GM18868 (cell line): ENCODE data around the gene SEC11C.

Source experiments
- ATAC-seq: cut with Tn5 transposase; IDR thresholded peaks from one replicate; pipeline ENCODE4 v1.9.1; 2021; ENCODE audit warnings: mild to moderate bottlenecking, moderate library complexity; ENCODE audit not compliant: unreplicated experiment

Gene SEC11C

GRCh38 chr18:59143441-59143840 is 3.8 kb downstream of the SEC11C start:
- peak; percentile 25 for ATAC-seq

DNA sequence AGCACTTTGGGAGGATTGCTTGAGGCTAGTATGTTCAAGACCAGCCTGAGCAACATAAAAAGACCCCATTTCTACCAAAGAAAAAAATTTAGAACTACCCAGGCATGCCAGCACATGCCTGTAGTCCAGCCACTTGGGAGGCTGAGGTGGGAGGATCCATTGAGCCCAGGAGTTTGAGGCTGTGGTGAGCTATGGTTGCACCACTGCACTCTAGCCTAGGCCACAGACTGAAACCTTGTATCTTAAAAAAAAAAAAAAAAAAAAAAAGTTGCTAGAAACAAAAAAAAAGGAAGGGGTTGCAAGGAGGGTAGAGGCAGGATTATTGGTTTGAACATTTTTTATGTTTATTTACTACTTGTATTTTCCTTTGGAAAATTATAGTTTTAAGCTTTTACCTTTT is 4.8 kb downstream of the SEC11C start:
- no peak for ATAC-seq

- no peak for ATAC-seq
These were observed 5.4 kb downstream of the SEC11C start for GRCh38 chr18:59145055-59145454.

- ATAC-seq, result no peak
These were observed 8.5 kb downstream of the SEC11C start for GRCh38 chr18:59148192-59148591.

GRCh38 chr18:59149007-59149406 is 9.3 kb downstream of the SEC11C start:
- no peak for ATAC-seq

DNA sequence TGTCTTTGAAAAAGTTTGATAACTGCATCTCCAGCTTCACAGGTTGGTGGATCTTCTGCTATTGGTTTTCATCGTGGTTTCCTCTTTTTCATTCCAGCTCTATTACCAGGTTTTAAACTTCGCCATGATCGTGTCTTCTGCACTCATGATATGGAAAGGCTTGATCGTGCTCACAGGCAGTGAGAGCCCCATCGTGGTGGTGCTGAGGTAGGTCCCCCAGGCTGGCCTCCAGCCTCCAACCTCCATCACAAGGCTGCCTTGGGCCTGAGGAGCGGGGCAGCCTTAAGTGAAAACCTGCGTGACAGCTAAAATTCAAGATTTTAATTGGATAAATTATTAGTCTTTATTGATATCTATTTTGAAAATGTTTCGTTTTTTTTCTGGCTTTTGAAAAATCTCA is 9.7 kb downstream of the SEC11C start:
- no peak for ATAC-seq

- ATAC-seq, result no peak
These were observed 10.6 kb downstream of the SEC11C start for GRCh38 chr18:59150236-59150635.

DNA sequence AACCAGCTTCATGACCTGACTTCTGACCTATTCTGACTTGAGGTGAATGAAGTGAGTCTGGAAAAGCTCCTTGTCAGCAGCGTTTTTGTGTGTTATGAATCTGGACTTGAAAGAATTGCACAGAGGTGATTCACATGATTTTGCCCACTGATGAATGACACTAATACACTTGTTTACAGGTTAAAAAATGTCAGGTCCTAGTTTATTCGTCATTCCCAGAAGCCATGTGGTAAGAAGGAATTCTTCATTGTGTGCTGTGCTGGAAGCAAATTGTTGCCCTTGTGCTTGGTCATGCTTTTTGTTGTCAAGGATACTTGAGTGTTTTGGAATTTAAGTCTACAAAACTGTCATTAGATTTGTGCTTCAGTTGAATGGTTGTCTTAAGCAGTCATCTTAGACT is 15.5 kb downstream of the SEC11C start:
- ATAC-seq, result no peak

GRCh38 chr18:59156316-59156715 is 16.6 kb downstream of the SEC11C start:
- ATAC-seq, result no peak

GRCh38 chr18:59159265-59159664 is 19.6 kb downstream of the SEC11C start:
- ATAC-seq, result no peak

DNA sequence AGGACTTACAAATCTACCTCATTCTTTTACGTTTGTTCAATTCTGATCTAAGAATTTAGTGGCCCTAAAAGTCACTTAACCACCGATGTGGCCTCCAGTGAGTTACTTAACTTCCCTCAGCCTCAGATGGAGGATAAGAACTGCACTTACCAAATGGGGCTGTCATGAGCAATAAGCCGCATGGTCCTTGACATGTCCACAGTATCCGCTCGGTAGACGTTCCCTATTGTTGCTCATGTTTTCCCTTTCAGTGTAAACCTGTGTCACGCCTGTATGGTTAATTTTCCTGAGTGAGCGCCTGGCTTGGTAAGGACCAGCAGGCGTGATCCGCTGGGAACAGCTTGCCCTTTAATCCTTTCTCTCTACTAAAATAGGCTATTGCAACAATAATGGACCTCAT is 20.3 kb downstream of the SEC11C start:
- no peak for ATAC-seq

- no peak for ATAC-seq
These were observed 33.1 kb downstream of the SEC11C start for GRCh38 chr18:59172664-59173249.

DNA sequence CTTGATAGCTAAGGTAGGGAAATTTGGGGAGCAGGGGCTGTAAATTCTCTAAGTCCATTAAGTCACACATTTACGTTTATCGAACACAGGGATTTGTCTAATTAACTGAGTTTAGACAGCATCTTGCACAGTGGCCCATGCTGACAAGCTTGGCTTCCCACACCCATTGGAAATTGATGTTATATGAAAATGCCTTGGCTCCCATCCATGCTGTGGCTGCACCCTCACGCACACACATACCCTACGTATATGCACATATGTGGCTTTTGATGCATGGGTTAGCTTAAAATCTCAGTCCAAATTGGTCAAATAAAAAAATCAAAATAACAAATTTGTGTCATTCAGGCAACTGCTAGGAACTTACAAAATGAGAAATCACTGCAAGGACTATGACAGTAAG is 37.8 kb downstream of the SEC11C start:
- no peak for ATAC-seq

DNA sequence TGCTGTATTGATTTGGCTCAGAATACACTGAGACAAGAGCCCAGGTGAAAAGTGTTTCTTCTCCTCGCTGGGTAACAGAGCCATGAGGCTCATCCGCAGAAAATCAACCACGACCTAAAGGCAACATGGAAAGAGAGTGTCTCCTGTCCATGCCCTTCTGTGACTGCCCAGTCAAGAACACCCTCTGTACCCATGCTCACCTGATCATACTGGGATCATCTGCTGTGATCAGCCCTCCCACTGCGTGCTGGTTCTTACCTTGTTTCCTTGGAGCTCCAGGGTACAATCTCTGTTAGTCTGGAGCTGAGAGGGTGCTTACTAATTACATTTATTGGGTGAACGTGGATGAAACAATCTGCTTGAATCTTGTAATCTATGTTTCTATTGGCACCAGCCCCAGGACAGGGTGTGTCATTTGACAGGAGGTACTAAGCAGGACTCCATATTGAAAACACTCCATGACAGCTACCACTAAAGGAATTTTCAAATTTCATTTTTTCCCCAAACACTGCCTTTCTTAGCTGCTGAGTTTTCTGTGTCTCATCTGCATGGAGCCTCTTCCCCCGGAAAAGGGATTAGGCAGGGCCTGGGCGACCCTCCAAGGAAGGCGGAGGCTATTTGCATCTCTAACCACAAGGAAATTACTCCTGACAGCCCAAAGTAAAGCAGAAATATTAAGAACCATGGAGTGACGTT is 40.6 kb downstream of the SEC11C start:
- ATAC-seq, result no peak

DNA sequence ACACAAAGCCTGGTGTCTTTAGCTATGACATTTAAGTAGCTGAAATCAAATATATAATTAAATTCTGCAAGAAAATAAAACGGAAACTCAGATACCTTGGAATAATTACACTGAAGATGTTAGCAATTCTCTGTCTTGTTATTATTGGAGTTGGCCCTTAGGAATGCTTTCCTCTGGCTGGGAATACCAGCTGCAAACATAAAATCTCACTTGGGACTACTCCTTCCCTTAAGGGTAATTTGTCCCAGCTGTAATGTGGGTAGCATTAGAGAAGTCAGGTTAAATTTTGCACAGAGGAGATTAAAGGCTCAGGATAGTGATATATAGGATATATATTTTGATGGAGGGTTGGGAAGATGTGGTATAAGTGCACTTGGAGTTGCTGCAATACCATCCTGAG is 43.0 kb downstream of the SEC11C start:
- no peak for ATAC-seq

DNA sequence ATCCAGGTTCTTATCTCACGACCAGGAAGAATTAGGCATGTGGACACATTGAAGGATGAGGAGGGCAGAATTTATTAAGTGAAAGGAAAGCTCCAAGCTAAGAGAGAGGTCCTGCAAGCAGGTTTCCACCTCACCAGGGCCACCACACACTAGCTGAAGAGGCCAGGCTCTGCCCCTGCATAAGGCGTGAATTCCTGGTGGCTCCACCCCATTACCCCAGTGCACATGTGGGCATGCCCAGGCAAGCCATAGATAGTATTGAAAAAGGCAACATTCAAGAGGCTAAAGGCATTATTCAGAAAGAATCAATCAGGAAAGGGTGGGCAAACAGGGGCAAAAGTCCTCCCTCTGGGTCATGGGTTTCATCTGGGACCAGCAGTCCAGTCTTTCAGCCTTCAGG is 49.3 kb downstream of the SEC11C start:
- no peak for ATAC-seq

GRCh38 chr18:59189746-59190145 is 50.1 kb downstream of the SEC11C start:
- no peak for ATAC-seq

DNA sequence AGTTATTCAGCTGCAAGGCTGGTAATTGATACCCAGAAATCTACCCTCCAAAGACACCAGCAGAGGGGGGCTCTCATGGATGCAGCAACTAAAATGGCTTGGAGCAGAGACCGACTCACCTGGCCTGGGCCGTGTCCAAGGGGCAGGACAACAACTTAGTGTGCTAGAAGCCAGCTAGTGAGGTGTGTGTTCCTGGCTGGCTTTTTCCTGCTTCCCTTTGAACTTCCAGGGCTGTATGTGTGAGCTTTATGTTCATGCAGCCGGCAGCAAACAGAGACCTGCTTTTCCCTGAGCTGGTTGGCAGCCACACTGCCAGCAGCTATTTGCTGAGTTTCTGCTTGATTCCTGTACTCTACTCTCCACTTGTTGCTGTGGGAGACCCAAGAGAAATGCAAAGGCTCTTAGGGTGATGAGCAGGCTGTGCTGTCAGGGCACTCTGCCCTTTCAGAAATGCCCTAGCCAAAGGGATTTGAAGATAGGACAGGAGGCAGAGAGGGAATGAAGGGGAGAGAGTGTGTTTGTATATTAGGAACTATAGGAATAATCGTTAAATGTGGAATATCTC is 56.6 kb downstream of the SEC11C start:
- no peak for ATAC-seq

- no peak for ATAC-seq
These were observed 58.0 kb downstream of the SEC11C start for GRCh38 chr18:59197636-59198035.

DNA sequence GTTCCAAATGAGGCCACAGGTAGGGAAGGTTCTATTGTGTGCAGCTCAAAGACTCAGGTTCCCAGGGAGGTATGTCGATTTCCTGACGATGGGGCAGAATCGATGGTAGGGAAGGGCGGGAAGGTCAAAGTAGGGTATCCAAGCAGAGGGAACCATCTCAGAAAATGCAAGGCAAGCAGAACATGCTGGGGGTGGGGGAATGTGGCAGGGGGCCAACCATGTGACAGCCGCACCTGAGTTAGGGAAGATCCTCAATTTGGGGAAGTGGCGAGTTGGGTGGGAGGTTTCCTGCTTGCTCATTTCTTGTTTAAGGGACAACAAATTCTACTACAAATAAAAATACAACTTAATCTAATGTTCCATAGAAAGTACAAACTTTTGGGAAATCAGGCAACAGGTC is 58.5 kb downstream of the SEC11C start:
- ATAC-seq, result no peak

DNA sequence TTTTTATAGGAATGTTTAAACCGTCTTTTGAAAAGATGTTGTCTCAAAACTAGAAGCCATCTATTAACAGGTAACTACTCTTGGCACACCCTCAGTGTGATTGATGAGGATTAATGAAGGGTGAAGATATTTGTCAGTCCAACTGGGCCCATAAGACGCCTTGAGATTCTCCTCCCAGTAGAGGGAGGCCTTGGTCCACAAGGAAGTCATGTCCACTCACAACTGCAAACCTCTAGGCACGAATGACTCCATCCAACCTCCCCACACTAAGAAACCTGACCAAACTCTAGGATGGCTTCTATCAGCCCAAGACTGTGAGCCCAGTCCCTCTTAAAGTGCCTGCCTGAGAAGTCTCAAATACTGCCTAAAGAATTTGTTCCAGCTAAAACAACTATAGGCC is 61.1 kb downstream of the SEC11C start:
- no peak for ATAC-seq

GRCh38 chr18:59202258-59202820 is 62.7 kb downstream of the SEC11C start:
- ATAC-seq, result no peak
